Activated naive CD4-positive, alpha-beta T cell treated with anti-CD3 and anti-CD28 coated beads for 36 hours (primary cell): Measurements from ENCODE around the gene XRCC5. TPM values are rescaled to one million over a fixed set of nuclear protein-coding genes. Genes with fewer than 3 reads are reported as not detected.

ENCODE experiments used
- CTCF ChIA-PET: fragments of 350-600 bp; sonication (Branson Sonifier 250); formaldehyde crosslinking; loops from one replicate; lab custom pipeline; 2021; ENCODE audit warnings: antibody characterized with exemption; lab: Charles Lee
- DNase-seq: peaks from one replicate; pipeline ENCODE4 v3.0.0-alpha.2; 2020
- H3K27ac Mint-ChIP-seq: one replicate; pipeline ENCODE4 v1.8.0; 2021; ENCODE audit warnings: mild to moderate bottlenecking, mixed read lengths
- H3K27me3 Mint-ChIP-seq: one replicate; pipeline ENCODE4 v1.8.0; 2021; ENCODE audit warnings: low read depth, mixed read lengths
- H3K36me3 Mint-ChIP-seq: one replicate; pipeline ENCODE4 v1.8.0; 2021; ENCODE audit warnings: low read depth, mixed read lengths
- H3K4me1 Mint-ChIP-seq: one replicate; pipeline ENCODE4 v1.8.0; 2021; ENCODE audit warnings: low read depth, mixed read lengths
- H3K4me3 Mint-ChIP-seq: one replicate; pipeline ENCODE4 v1.8.0; 2021; ENCODE audit warnings: mild to moderate bottlenecking, moderate library complexity, mixed read lengths
- H3K9me3 Mint-ChIP-seq: one replicate; pipeline ENCODE4 v1.8.0; 2021; ENCODE audit warnings: mixed read lengths
- intact Hi-C: fragments of 100-400 bp; cut with micrococcal nuclease; formaldehyde crosslinking; loops from one replicate; pipeline ENCODE4 v1.15.1; 2023
- total RNA-seq, 2 experiments: library from RNA; stranded (reverse); gene quantifications; one replicate each; pipeline ENCODE4 v1.2.3, GENCODE V29; 2021

XRCC5 gene
- total RNA-seq, 2 experiments from 2014 or later = 486 to 495 TPM

GRCh38 chr2:216163518-216163917 lies 54.4 kb downstream of the XRCC5 start:
- H3K4me3 Mint-ChIP-seq = no peak overlapping the region
- intact Hi-C loops = no loop called here
- H3K27me3 Mint-ChIP-seq = no peaks in the 10 kb centered on the region
- H3K9me3 Mint-ChIP-seq = no peaks in the 10 kb centered on the region
- H3K36me3 Mint-ChIP-seq = peaks cover 59% of the 10 kb centered on the region
- H3K4me1 Mint-ChIP-seq = peaks cover 30% of the 10 kb centered on the region
- CTCF ChIA-PET = interaction anchor here (0.7 kb wide), 1 partner anchor 164 kb away, joined by 3 read pairs; no protein-coding TSS in a partner anchor
- DNase-seq = no peak
- no peak overlapping the region for H3K27ac Mint-ChIP-seq

- H3K9me3 Mint-ChIP-seq = no peaks in the 10 kb centered on the region
- DNase-seq = no peak
- H3K4me1 Mint-ChIP-seq = peaks cover 33% of the 10 kb centered on the region
- no peak overlapping the region for H3K27ac Mint-ChIP-seq
- intact Hi-C loops = no loop called here
- peaks cover 64% of the 10 kb centered on the region for H3K36me3 Mint-ChIP-seq
- CTCF ChIA-PET = interaction anchor here (0.7 kb wide), 1 partner anchor 164 kb away, joined by 3 read pairs; no protein-coding TSS in a partner anchor
- no peaks in the 10 kb centered on the region for H3K27me3 Mint-ChIP-seq
- no peak overlapping the region for H3K4me3 Mint-ChIP-seq
Observed at GRCh38 chr2:216164087-216164486, 54.9 kb downstream of the XRCC5 start.

- Mint-ChIP-seq H3K27ac (peak overlapping the region; percentile 24), H3K9me3 (no peaks in the 10 kb centered on the region), H3K27me3 (no peaks in the 10 kb centered on the region), H3K4me3 (no peak overlapping the region), H3K4me1 (peaks cover 34% of the 10 kb centered on the region), H3K36me3 (peaks cover 64% of the 10 kb centered on the region)
- intact Hi-C loops = no loop called here
- CTCF ChIA-PET = no interaction called here
- no peak for DNase-seq
Observed at GRCh38 chr2:216164576-216164975, 55.4 kb downstream of the XRCC5 start.

GRCh38 chr2:216165711-216166110 lies 56.6 kb downstream of the XRCC5 start:
- H3K4me3 Mint-ChIP-seq = no peak overlapping the region
- intact Hi-C loops = no loop called here
- H3K27me3 Mint-ChIP-seq = no peaks in the 10 kb centered on the region
- CTCF ChIA-PET = interaction anchor here (0.9 kb wide), 2 partner anchors 12 to 25 kb away, joined by 3 to 5 read pairs; no protein-coding TSS in a partner anchor
- no peak for DNase-seq
- H3K27ac Mint-ChIP-seq = peak overlapping the region; percentile 29
- H3K36me3 Mint-ChIP-seq = peaks cover 65% of the 10 kb centered on the region
- H3K4me1 Mint-ChIP-seq = peaks cover 43% of the 10 kb centered on the region
- no peaks in the 10 kb centered on the region for H3K9me3 Mint-ChIP-seq

- peaks cover 62% of the 10 kb centered on the region for H3K36me3 Mint-ChIP-seq
- H3K27ac Mint-ChIP-seq = no peak overlapping the region
- no peak for DNase-seq
- H3K4me3 Mint-ChIP-seq = no peak overlapping the region
- intact Hi-C loops = no loop called here
- H3K4me1 Mint-ChIP-seq = peaks cover 60% of the 10 kb centered on the region
- no peaks in the 10 kb centered on the region for H3K27me3 Mint-ChIP-seq
- H3K9me3 Mint-ChIP-seq = no peaks in the 10 kb centered on the region
- CTCF ChIA-PET = interaction anchor here (1.2 kb wide), 1 partner anchor 59 kb away, joined by 3 read pairs; no protein-coding TSS in a partner anchor
Observed at GRCh38 chr2:216169087-216169486, 59.9 kb downstream of the XRCC5 start.

GRCh38 chr2:216170076-216170763 lies 61.1 kb downstream of the XRCC5 start:
- peaks cover 64% of the 10 kb centered on the region for H3K4me1 Mint-ChIP-seq
- peak; percentile 45 for DNase-seq
- H3K36me3 Mint-ChIP-seq = peaks cover 64% of the 10 kb centered on the region
- no peak overlapping the region for H3K4me3 Mint-ChIP-seq
- CTCF ChIA-PET = interaction anchor here (1.2 kb wide), 1 partner anchor 60 kb away, joined by 3 read pairs; no protein-coding TSS in a partner anchor
- intact Hi-C loops = loop anchor here (1.0 kb wide), 1 partner anchor 25 kb away; no protein-coding TSS in a partner anchor
- no peak overlapping the region for H3K27ac Mint-ChIP-seq
- H3K27me3 Mint-ChIP-seq = no peaks in the 10 kb centered on the region
- H3K9me3 Mint-ChIP-seq = no peaks in the 10 kb centered on the region

- no peak overlapping the region for H3K4me3 Mint-ChIP-seq
- peaks cover 67% of the 10 kb centered on the region for H3K4me1 Mint-ChIP-seq
- CTCF ChIA-PET = no interaction called here
- intact Hi-C loops = no loop called here
- no peak for DNase-seq
- peak overlapping the region; percentile 62 for H3K27ac Mint-ChIP-seq
- no peaks in the 10 kb centered on the region for H3K27me3 Mint-ChIP-seq
- peaks cover 65% of the 10 kb centered on the region for H3K36me3 Mint-ChIP-seq
- H3K9me3 Mint-ChIP-seq = no peaks in the 10 kb centered on the region
Observed at GRCh38 chr2:216171011-216171410, 61.9 kb downstream of the XRCC5 start.

- intact Hi-C loops = no loop called here
- H3K36me3 Mint-ChIP-seq = peaks cover 61% of the 10 kb centered on the region
- peaks cover 71% of the 10 kb centered on the region for H3K4me1 Mint-ChIP-seq
- DNase-seq = no peak
- H3K27ac Mint-ChIP-seq = no peak overlapping the region
- no peaks in the 10 kb centered on the region for H3K9me3 Mint-ChIP-seq
- H3K27me3 Mint-ChIP-seq = no peaks in the 10 kb centered on the region
- H3K4me3 Mint-ChIP-seq = no peak overlapping the region
- CTCF ChIA-PET = interaction anchor here (1.0 to 2.1 kb wide), 5 partner anchors 11 to 62 kb away, joined by 3 to 6 read pairs (median 4); no protein-coding TSS in a partner anchor
Observed at GRCh38 chr2:216172493-216172892, 63.3 kb downstream of the XRCC5 start.

- Mint-ChIP-seq H3K4me3 (no peak overlapping the region), H3K27me3 (no peaks in the 10 kb centered on the region), H3K9me3 (no peaks in the 10 kb centered on the region), H3K27ac (peak overlapping the region; percentile 17), H3K36me3 (peaks cover 61% of the 10 kb centered on the region), H3K4me1 (peaks cover 69% of the 10 kb centered on the region)
- CTCF ChIA-PET = interaction anchor here (1.1 kb wide), 1 partner anchor 20 kb away, joined by 4 read pairs; no protein-coding TSS in a partner anchor
- DNase-seq = no peak
- intact Hi-C loops = no loop called here
Observed at GRCh38 chr2:216179015-216179414, 69.9 kb downstream of the XRCC5 start.

GRCh38 chr2:216181351-216181750 lies 72.2 kb downstream of the XRCC5 start:
- Mint-ChIP-seq H3K9me3 (no peaks in the 10 kb centered on the region), H3K27me3 (no peaks in the 10 kb centered on the region), H3K4me1 (peaks cover 69% of the 10 kb centered on the region), H3K27ac (no peak overlapping the region), H3K36me3 (peaks cover 54% of the 10 kb centered on the region), H3K4me3 (no peak overlapping the region)
- intact Hi-C loops = no loop called here
- no peak for DNase-seq
- CTCF ChIA-PET = interaction anchor here (0.5 kb wide), 1 partner anchor 44 kb away, joined by 6 read pairs; no protein-coding TSS in a partner anchor

- CTCF ChIA-PET = interaction anchor here (0.5 to 1.3 kb wide), 3 partner anchors 29 to 159 kb away, joined by 3 to 6 read pairs (median 4); no protein-coding TSS in a partner anchor
- no peaks in the 10 kb centered on the region for H3K9me3 Mint-ChIP-seq
- peaks cover 66% of the 10 kb centered on the region for H3K4me1 Mint-ChIP-seq
- H3K4me3 Mint-ChIP-seq = no peak overlapping the region
- peaks cover 49% of the 10 kb centered on the region for H3K36me3 Mint-ChIP-seq
- H3K27ac Mint-ChIP-seq = peak overlapping the region; percentile 60
- no peaks in the 10 kb centered on the region for H3K27me3 Mint-ChIP-seq
- intact Hi-C loops = no loop called here
- DNase-seq = no peak
Observed at GRCh38 chr2:216181953-216182461, 72.9 kb downstream of the XRCC5 start.

GRCh38 chr2:216183462-216183861 lies 74.3 kb downstream of the XRCC5 start:
- CTCF ChIA-PET = interaction anchor here (1.0 kb wide), 1 partner anchor 99 kb away, joined by 3 read pairs; no protein-coding TSS in a partner anchor
- H3K36me3 Mint-ChIP-seq = peaks cover 45% of the 10 kb centered on the region
- DNase-seq = no peak
- H3K4me3 Mint-ChIP-seq = no peak overlapping the region
- intact Hi-C loops = no loop called here
- no peaks in the 10 kb centered on the region for H3K9me3 Mint-ChIP-seq
- no peak overlapping the region for H3K27ac Mint-ChIP-seq
- H3K4me1 Mint-ChIP-seq = peaks cover 70% of the 10 kb centered on the region
- H3K27me3 Mint-ChIP-seq = no peaks in the 10 kb centered on the region
